ENCODE data around the gene TRIM9.

The TRIM9 gene

GRCh38 chr14:51107801-51108200 lies 12.9 kb upstream of the TRIM9 start:
- H3K27ac ChIP-seq, result no peak overlapping the region
- TF ChIP-seq, protein P1, sequence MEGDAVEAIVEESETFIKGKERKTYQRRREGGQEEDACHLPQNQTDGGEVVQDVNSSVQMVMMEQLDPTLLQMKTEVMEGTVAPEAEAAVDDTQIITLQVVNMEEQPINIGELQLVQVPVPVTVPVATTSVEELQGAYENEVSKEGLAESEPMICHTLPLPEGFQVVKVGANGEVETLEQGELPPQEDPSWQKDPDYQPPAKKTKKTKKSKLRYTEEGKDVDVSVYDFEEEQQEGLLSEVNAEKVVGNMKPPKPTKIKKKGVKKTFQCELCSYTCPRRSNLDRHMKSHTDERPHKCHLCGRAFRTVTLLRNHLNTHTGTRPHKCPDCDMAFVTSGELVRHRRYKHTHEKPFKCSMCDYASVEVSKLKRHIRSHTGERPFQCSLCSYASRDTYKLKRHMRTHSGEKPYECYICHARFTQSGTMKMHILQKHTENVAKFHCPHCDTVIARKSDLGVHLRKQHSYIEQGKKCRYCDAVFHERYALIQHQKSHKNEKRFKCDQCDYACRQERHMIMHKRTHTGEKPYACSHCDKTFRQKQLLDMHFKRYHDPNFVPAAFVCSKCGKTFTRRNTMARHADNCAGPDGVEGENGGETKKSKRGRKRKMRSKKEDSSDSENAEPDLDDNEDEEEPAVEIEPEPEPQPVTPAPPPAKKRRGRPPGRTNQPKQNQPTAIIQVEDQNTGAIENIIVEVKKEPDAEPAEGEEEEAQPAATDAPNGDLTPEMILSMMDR (conservative IDR thresholded peaks at IDR 0.05), result no peak
- TF ChIP-seq ZFX (IDR thresholded peaks at IDR 0.05), result no peak

- no peak overlapping the region for H3K27ac ChIP-seq
- TF ChIP-seq, protein P1 (conservative IDR thresholded peaks at IDR 0.05), result no peak
- no peak for TF ChIP-seq ZFX (IDR thresholded peaks at IDR 0.05)
Observed at GRCh38 chr14:51104467-51104866, 9.6 kb upstream of the TRIM9 start.

DNA sequence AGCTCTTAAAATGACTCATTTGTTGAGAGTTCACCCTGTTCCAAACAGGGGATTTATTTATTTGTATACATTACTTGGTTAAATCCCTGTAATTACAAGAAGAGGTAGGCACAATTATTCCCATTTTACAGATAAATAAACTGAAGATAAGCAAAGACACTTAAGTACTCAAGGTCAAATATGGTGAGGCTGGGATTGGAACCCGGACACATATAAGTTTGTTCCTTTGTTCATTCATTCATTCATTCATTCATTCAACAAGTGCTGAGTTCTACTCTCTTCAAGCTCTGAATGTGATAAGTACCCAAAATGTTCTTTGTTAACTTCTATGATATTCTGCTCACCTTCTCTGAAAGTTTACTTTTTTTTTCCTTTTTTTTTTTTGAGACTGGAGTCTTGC lies 2.4 kb upstream of the TRIM9 start:
- H3K27ac ChIP-seq, result no peak overlapping the region
- no peak for TF ChIP-seq ZFX (IDR thresholded peaks at IDR 0.05)
- TF ChIP-seq, protein P1 (conservative IDR thresholded peaks at IDR 0.05), result no peak

GRCh38 chr14:51096870-51097269 lies 2.0 kb upstream of the TRIM9 start:
- H3K27ac ChIP-seq, result no peak overlapping the region
- no peak for TF ChIP-seq ZFX (IDR thresholded peaks at IDR 0.05)

DNA sequence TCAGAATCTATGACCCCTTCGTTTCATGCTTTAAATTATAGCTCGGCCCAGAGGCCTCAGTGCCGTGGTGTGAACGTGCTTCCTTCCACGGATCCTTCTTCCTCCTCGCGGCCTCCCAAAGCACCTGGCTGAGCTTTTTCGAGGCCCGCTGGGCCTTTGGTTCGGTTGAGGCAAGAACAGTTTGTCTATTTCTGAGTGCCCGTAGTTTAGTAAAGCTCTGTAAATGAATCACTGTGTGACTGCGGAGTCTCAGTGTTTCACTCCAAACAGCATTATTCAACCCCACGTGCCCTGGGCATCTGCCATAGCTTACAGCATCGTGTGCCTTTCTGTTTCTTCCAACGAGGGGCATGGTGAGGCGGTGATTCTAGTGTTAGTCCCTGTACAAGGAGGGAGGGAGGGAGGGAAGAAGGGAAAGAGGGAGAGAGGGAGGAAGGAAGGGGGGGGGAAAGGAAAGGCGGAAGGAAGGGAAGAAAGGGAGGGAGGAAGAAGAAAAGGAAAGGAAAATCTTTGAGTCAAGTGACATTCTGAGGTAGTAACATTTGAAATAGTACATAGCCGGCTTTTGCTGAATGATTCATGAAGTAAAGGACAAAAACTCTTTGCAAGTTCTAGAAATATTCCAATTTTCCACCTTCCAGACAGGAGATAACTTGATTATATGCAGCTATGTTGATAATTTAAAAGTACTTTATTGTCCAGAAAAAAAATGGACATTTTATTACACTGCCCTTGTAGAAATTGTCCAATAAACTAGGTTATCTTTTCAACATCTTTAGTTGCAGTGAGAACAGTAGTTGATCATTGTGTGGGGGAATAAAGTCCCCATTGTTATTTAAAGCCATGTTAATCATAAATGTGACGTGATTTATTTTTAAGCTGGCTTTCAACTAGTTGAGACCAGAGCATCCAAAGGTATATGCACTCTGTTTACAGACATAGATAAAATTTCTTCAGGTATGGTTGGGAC lies 1.2 kb upstream of the TRIM9 start:
- no peak overlapping the region for H3K27ac ChIP-seq
- no peak for TF ChIP-seq ZFX (IDR thresholded peaks at IDR 0.05)
- TF ChIP-seq, protein P1 (conservative IDR thresholded peaks at IDR 0.05), result no peak

GRCh38 chr14:51094282-51094821 lies 553 bp downstream of the TRIM9 start:
- H3K27ac ChIP-seq, result no peak overlapping the region
- no peak for TF ChIP-seq ZFX (IDR thresholded peaks at IDR 0.05)
- TF ChIP-seq, protein P1 (conservative IDR thresholded peaks at IDR 0.05), result no peak

DNA sequence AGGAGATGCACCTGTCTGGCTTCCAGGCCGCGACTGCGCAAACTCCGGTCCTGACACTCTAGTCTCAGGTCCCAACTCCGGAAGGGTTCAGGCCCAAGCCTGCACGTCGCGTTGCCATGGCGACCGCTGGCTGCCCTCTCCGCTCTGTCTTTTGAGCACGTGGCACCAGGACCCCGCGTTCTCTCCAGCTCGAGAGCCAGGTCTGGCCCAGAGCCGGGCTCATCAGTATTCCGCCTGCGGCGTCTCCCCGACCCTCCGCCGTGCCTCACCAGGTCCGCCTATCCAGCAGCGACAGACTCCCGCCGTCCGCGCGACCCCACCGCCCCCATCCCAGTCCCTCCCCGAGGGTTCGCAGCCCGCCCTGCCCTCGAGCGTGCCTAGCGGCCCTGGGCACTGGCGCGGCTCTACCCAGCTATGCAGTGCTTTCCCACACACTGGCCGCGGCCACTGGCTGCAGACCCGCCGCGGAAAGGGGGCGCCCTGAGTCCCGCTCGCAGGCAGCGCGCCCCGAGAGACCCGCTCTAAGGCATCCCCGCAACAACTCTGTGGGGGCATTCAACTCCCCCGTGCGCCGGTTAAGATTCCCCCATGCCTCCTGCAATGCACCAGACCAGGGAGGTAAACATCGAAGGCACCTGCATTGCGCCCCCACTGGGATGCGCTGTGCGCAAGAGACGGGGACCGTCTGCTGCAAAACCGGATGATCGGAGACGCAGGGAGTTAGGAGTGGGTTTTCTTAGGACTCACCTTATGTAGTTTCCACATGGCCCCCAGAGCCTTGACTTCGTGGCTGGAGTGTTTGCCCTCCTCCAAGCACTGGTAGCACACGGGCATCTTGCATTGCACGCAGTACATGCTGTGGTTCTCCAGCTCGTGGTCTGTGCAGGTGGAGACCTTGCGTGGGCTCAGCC lies 1.3 kb downstream of the TRIM9 start:
- no peak overlapping the region for H3K27ac ChIP-seq
- TF ChIP-seq ZFX (IDR thresholded peaks at IDR 0.05), result no peak
- TF ChIP-seq, protein P1 (conservative IDR thresholded peaks at IDR 0.05), result no peak
